ENCODE measurements around the gene MEGF9. TPM values are rescaled to one million over a fixed set of nuclear protein-coding genes. Genes with fewer than 3 reads are reported as not detected.

The MEGF9 gene
- polyA plus RNA-seq, 1 donor (not counting 4 experiments of a cell fraction or from before 2014, with no cell fraction given): 11.2 TPM

GRCh38 chr9:120646948-120647347 lies 67.3 kb downstream of the MEGF9 start:
- FAIRE-seq (no peak), DNase-seq (ENCODE audit: low read depth, low spot score) (no peak)
- H3K9ac ChIP-seq (ENCODE audit: control insufficient read depth, extremely low read depth, insufficient read depth, low read length): no peak overlapping the region
- H2AFZ ChIP-seq (ENCODE audit: control insufficient read depth, low read length): no peak overlapping the region
- no peak overlapping the region for H3K4me2 ChIP-seq (ENCODE audit: control insufficient read depth, extremely low read depth, insufficient read depth, low read depth, low read length)
- H3K9me1 ChIP-seq (ENCODE audit: control insufficient read depth, extremely low read depth, insufficient read depth, low read length): no peaks in the 10 kb centered on the region
- H4K20me1 ChIP-seq (ENCODE audit: control insufficient read depth, extremely low read depth, insufficient read depth, low read length): no peaks in the 10 kb centered on the region
- H3K4me3 ChIP-seq (ENCODE audit: control insufficient read depth in 2 of 3, extremely low read depth in 1 of 3, insufficient read depth in 2 of 3, low read depth in 1 of 3, low read length in 3 of 3): no peak overlapping the region
- H3K36me3 ChIP-seq (ENCODE audit: control insufficient read depth in 2 of 2, extremely low read depth in 1 of 2, insufficient read depth in 2 of 2, low read length in 2 of 2): peaks cover 0 to 3% of the 10 kb centered on the region in 2 experiments
- TF ChIP-seq EZH2 (IDR thresholded peaks at IDR 0.05; ENCODE audit: low read length) (no peak), CTCF (optimal IDR thresholded peaks at IDR 0.05 in 1 of 3, IDR thresholded peaks at IDR 0.05 in 1 of 3, conservative IDR thresholded peaks at IDR 0.05 in 1 of 3; ENCODE audit: extremely low read depth in 1 of 3, insufficient read depth in 2 of 3, low read length in 3 of 3) (no peak)
- dilution Hi-C loops (cut with MboI; ENCODE audit: extremely low pct_ligation_motif_present, low sequenced_read_pairs): no loop called here
- H3K27me3 ChIP-seq (ENCODE audit: control insufficient read depth, extremely low read depth, insufficient read depth, low read length): no peaks in the 10 kb centered on the region
- H3K9me3 ChIP-seq (ENCODE audit: control insufficient read depth, low read depth, low read length): no peaks in the 10 kb centered on the region
- no peaks in the 10 kb centered on the region for H3K4me1 ChIP-seq (ENCODE audit: control insufficient read depth, extremely low read depth, insufficient read depth, low read length)
- no peak overlapping the region for H3K27ac ChIP-seq (ENCODE audit: control insufficient read depth, insufficient read depth, low read length)
- H3K79me2 ChIP-seq (ENCODE audit: control insufficient read depth, insufficient read depth, low read length): no peaks in the 10 kb centered on the region

GRCh38 chr9:120645760-120646159 lies 68.5 kb downstream of the MEGF9 start:
- no peaks in the 10 kb centered on the region for H3K4me1 ChIP-seq (ENCODE audit: control insufficient read depth, extremely low read depth, insufficient read depth, low read length)
- TF ChIP-seq EZH2 (IDR thresholded peaks at IDR 0.05; ENCODE audit: low read length) (no peak), CTCF (optimal IDR thresholded peaks at IDR 0.05 in 1 of 3, IDR thresholded peaks at IDR 0.05 in 1 of 3, conservative IDR thresholded peaks at IDR 0.05 in 1 of 3; ENCODE audit: extremely low read depth in 1 of 3, insufficient read depth in 2 of 3, low read length in 3 of 3) (no peak)
- H3K27me3 ChIP-seq (ENCODE audit: control insufficient read depth, extremely low read depth, insufficient read depth, low read length): no peaks in the 10 kb centered on the region
- no peaks in the 10 kb centered on the region for H3K9me1 ChIP-seq (ENCODE audit: control insufficient read depth, extremely low read depth, insufficient read depth, low read length)
- DNase-seq (ENCODE audit: low read depth, low spot score) (no peak), FAIRE-seq (no peak)
- H3K9ac ChIP-seq (ENCODE audit: control insufficient read depth, extremely low read depth, insufficient read depth, low read length): no peak overlapping the region
- H3K4me2 ChIP-seq (ENCODE audit: control insufficient read depth, extremely low read depth, insufficient read depth, low read depth, low read length): no peak overlapping the region
- dilution Hi-C loops (cut with MboI; ENCODE audit: extremely low pct_ligation_motif_present, low sequenced_read_pairs): no loop called here
- no peak overlapping the region for H3K27ac ChIP-seq (ENCODE audit: control insufficient read depth, insufficient read depth, low read length)
- no peaks in the 10 kb centered on the region for H3K79me2 ChIP-seq (ENCODE audit: control insufficient read depth, insufficient read depth, low read length)
- H4K20me1 ChIP-seq (ENCODE audit: control insufficient read depth, extremely low read depth, insufficient read depth, low read length): no peaks in the 10 kb centered on the region
- H3K9me3 ChIP-seq (ENCODE audit: control insufficient read depth, low read depth, low read length): no peaks in the 10 kb centered on the region
- no peak overlapping the region for H2AFZ ChIP-seq (ENCODE audit: control insufficient read depth, low read length)
- H3K36me3 ChIP-seq (ENCODE audit: control insufficient read depth in 2 of 2, extremely low read depth in 1 of 2, insufficient read depth in 2 of 2, low read length in 2 of 2): peaks cover 0 to 3% of the 10 kb centered on the region in 2 experiments
- no peak overlapping the region for H3K4me3 ChIP-seq (ENCODE audit: control insufficient read depth in 2 of 3, extremely low read depth in 1 of 3, insufficient read depth in 2 of 3, low read depth in 1 of 3, low read length in 3 of 3)

All from keratinocyte (primary cell).